AG09309 (cell line): ENCODE measurements around the gene CELSR1.
A peak's percentile ranks its signal among the peaks of the same experiment; 100 is the strongest.

ENCODE experiments used
- DNase-seq: peaks from one replicate; pipeline ENCODE4 v3.0.0-alpha.2; 2010; ENCODE audit warnings: low read depth
- H3K4me3 ChIP-seq: 2 replicates; pipeline ENCODE4 v1.5.1; 2011; ENCODE audit warnings: mild to moderate bottlenecking, low read depth, low read length, moderate library complexity; ENCODE audit not compliant: control insufficient read depth
- TF ChIP-seq, protein P1 (sequence below): IDR thresholded peaks from 2 replicates; pipeline ENCODE4 v1.5.1; 2011; ENCODE audit warnings: mild to moderate bottlenecking, low read depth, low read length, inconsistent platforms; ENCODE audit not compliant: insufficient read depth, control insufficient read depth; ENCODE audit errors: missing control alignments

The CELSR1 gene

DNA sequence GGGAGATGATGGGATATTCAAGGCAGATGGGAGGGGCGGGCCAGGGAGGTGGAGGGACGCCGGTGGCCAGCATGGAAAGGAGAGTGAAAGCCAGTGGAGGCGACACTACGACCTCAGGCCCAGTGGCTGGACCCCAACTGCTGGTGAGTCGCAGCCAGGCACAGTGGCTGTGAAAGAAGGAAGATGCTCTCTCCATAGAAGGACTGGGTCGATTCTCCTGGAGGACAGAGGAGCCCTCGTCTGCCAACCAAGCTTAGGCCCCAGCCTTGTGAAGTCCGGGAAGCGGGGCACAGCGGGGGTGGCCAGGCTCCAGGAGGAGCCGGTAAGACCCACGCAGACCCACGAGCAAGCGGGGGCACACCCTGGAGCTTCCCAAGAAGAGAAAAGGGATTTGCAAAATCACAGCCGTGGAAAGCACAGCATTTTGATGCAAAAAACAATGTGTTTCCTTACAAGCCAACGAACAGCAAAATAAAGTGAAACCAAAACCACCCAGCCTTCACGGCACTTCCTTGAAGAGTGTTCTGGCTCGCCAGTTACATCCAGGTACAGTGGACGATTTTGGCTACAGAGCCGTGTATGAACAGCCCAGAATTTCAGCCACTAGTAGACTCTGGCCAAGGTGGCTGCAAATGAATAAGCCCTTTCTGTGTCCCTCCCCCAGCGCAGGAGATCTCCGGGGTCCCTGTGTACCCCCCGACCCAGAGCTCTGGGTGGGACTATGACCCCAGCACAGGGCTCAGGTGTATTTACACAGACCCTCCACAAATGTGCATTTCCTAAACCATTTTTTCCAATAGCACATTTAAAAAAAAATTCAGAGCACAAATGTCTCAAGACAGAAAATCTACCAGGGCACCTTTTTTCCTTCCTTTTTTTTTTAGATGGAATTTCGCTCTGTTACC, 105.0 kb downstream of the CELSR1 start:
- DNase-seq, result no peak
- TF ChIP-seq, protein P1, sequence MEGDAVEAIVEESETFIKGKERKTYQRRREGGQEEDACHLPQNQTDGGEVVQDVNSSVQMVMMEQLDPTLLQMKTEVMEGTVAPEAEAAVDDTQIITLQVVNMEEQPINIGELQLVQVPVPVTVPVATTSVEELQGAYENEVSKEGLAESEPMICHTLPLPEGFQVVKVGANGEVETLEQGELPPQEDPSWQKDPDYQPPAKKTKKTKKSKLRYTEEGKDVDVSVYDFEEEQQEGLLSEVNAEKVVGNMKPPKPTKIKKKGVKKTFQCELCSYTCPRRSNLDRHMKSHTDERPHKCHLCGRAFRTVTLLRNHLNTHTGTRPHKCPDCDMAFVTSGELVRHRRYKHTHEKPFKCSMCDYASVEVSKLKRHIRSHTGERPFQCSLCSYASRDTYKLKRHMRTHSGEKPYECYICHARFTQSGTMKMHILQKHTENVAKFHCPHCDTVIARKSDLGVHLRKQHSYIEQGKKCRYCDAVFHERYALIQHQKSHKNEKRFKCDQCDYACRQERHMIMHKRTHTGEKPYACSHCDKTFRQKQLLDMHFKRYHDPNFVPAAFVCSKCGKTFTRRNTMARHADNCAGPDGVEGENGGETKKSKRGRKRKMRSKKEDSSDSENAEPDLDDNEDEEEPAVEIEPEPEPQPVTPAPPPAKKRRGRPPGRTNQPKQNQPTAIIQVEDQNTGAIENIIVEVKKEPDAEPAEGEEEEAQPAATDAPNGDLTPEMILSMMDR, result no peak
- H3K4me3 ChIP-seq, result no peak overlapping the region

- TF ChIP-seq, protein P1, result no peak
- no peak for DNase-seq
- no peak overlapping the region for H3K4me3 ChIP-seq
These were observed 106.2 kb downstream of the CELSR1 start for GRCh38 chr22:46430961-46431838.

DNA sequence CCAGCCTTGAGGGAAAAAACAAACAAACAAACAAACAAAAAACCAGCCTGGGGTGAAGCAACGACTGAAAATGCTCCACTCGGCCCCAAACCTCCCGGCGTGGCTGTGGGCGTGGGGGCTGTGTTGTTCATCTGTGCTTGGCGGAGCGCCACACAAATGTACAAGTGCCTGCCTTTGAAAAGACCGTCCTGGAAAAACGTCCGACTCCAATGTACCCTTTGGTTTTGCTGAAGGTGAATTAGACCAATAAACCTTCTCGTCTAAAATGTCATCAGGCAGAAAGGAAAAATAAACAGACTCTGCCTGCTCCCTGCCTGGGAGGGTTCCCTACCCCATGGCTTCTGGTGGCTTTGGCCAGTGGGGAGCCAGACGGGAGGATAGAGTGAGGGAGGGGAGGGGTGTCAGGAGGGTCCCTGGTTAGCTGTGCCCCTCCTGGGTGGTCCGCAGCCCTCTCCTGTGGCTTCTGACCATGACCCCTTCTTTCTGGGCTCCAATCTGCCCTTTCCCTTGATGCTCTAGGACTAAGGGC, 108.0 kb downstream of the CELSR1 start:
- TF ChIP-seq, protein P1, result no peak
- H3K4me3 ChIP-seq, result no peak overlapping the region
- DNase-seq, result no peak

DNA sequence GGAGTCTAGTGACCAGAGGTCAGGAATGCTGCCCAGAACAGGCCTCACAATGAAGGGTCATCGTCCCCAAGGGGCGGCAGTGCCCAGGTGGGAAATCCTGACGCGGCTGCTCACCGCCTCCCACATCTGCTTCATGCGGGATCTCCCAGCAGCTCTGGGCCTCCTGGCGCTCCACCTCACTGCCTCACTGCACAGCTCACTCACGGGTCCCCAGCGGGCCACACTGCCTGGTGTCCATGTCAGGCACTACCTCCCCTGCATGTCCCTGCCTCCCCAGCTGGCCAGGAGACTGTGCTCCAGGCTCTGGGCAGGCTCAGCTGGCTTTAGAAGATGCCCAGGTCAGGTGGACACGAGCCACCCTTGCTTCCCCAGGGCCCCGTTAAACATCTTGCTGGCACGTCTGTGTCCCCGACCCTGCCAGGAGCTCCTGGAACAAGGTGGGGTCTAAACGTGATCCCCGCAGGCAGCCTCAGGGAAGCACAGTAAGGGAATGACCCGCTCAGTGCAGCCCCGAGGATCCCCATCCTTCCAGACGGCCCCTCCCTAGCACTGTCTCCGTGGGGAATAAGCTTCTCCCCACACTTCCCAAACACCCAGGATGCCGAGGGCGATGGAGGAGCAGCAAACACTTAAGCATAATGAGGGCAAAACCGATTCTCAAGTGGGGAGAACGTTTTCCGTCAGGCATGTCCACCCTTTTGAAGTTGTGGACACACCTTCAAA, 108.7 kb downstream of the CELSR1 start:
- TF ChIP-seq, protein P1, result no peak
- H3K4me3 ChIP-seq, result no peak overlapping the region
- no peak for DNase-seq

DNA sequence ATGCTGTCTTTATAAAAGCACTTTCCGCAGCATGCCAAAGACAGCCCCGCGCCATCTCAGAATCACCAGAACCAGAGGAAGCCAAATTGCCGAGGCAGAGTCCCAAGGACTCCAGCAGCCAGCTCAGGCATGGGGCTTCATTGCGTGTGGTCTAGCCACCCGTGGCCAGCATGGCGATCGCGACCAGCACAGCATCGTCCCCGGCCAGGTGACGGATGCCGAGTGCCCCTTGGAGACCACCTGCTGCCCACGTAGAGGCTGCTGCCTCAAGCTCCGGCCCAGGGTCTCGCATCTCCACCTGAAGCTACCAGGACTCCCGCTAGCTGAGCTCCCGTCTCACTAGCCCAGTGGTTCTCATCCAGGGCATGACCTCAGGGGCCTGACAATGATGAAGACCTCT, 109.2 kb downstream of the CELSR1 start:
- TF ChIP-seq, protein P1, result no peak
- no peak for DNase-seq
- no peak overlapping the region for H3K4me3 ChIP-seq

- TF ChIP-seq, protein P1, result no peak
- peak; percentile 64 for DNase-seq
- H3K4me3 ChIP-seq, result no peak overlapping the region
These were observed 112.4 kb downstream of the CELSR1 start for GRCh38 chr22:46425016-46425415.
